IMR-90 (cell line): ENCODE measurements around the gene CHCHD4. TPM values are rescaled to one million over a fixed set of nuclear protein-coding genes. Genes with fewer than 3 reads are reported as not detected.

ENCODE experiments used
- ATAC-seq: fragments of 200-7000 bp; cut with Tn5 transposase; 2 replicates; pipeline ENCODE4 v1.9.1; 2020; ENCODE audit warnings: low read depth, mild to moderate bottlenecking, moderate library complexity
- BruUV-seq: library from RNA; stranded (reverse); fragments of 400-500 nt; replicated peaks from 2 replicates; lab custom pipeline; 2021; lab: Mats Ljungman, UMichigan
- CTCF ChIA-PET: fragments of 300-600 bp; formaldehyde crosslinking; extraction: SDS; loops from one replicate; lab custom pipeline; 2021; ENCODE audit warnings: antibody characterized with exemption; lab: Yijun Ruan, JAX
- POLR2A ChIA-PET: fragments of 300-600 bp; sonication (Branson Sonifier 250); formaldehyde crosslinking; loops from one replicate; lab custom pipeline; 2022; ENCODE audit warnings: antibody characterized with exemption; ENCODE audit not compliant: unreplicated experiment; lab: Charles Lee
- DNase-seq: peaks from one replicate; pipeline ENCODE4 v3.0.0; 2013
- H2AFZ ChIP-seq: replicated peaks from 2 replicates; pipeline ENCODE3; 2013; ENCODE audit warnings: low read length, mild to moderate bottlenecking; ENCODE audit not compliant: poor library complexity
- H2AK5ac ChIP-seq: 2 replicates; pipeline ENCODE4 v1.6.1; 2013; ENCODE audit warnings: low read depth, low read length, inconsistent platforms
- H2AK9ac ChIP-seq: replicated peaks from 2 replicates; pipeline ENCODE3; 2013; ENCODE audit warnings: mild to moderate bottlenecking, low read depth, low read length, moderate library complexity; ENCODE audit not compliant: poor library complexity
- H2BK120ac ChIP-seq: 2 replicates; pipeline ENCODE4 v1.6.1; 2013; ENCODE audit warnings: low read depth, low read length, inconsistent platforms
- H2BK15ac ChIP-seq: 3 replicates; pipeline ENCODE4 v1.6.1; 2013; ENCODE audit warnings: low read depth, low read length, inconsistent platforms
- H2BK20ac ChIP-seq: 2 replicates; pipeline ENCODE4 v1.6.1; 2013; ENCODE audit warnings: low read depth, mild to moderate bottlenecking, inconsistent platforms, low read length, moderate library complexity
- H2BK5ac ChIP-seq: 2 replicates; pipeline ENCODE4 v1.6.1; 2013; ENCODE audit warnings: mild to moderate bottlenecking, low read depth, low read length, inconsistent platforms; ENCODE audit not compliant: poor library complexity, severe bottlenecking
- H3K14ac ChIP-seq: replicated peaks from 2 replicates; pipeline ENCODE4 v1.6.1; 2013; ENCODE audit warnings: low read depth, low read length, inconsistent platforms
- H3K18ac ChIP-seq: 2 replicates; pipeline ENCODE4 v1.6.1; 2013; ENCODE audit warnings: low read depth, low read length, control low read depth
- H3K23ac ChIP-seq: 2 replicates; pipeline ENCODE4 v1.6.1; 2013; ENCODE audit warnings: low read depth, low read length, inconsistent platforms
- H3K27ac ChIP-seq: 2 replicates; pipeline ENCODE4 v1.5.1; 2013; ENCODE audit warnings: mild to moderate bottlenecking, control low read depth, low read length; ENCODE audit not compliant: insufficient read depth
- H3K27me3 ChIP-seq: 2 replicates; pipeline ENCODE4 v1.6.1; 2013; ENCODE audit warnings: low read length; ENCODE audit not compliant: control insufficient read depth, insufficient read depth
- H3K36me3 ChIP-seq: 2 replicates; pipeline ENCODE4 v1.6.1; 2013; ENCODE audit warnings: low read length, mixed read lengths; ENCODE audit not compliant: control insufficient read depth, insufficient read depth
- H3K4ac ChIP-seq: 2 replicates; pipeline ENCODE4 v1.6.1; 2013; ENCODE audit warnings: low read depth, low read length, inconsistent platforms
- H3K4me1 ChIP-seq: 2 replicates; pipeline ENCODE4 v1.6.1; 2013; ENCODE audit warnings: low read length, mixed read lengths; ENCODE audit not compliant: control insufficient read depth, insufficient read depth
- H3K4me2 ChIP-seq: 2 replicates; pipeline ENCODE4 v1.6.1; 2013; ENCODE audit warnings: low read depth, mild to moderate bottlenecking, control low read depth, low read length, moderate library complexity
- H3K4me3 ChIP-seq: 2 replicates; pipeline ENCODE4 v1.5.1; 2013; ENCODE audit warnings: low read depth, mild to moderate bottlenecking, control low read depth, low read length, moderate library complexity; ENCODE audit not compliant: insufficient read depth
- H3K56ac ChIP-seq: 2 replicates; pipeline ENCODE4 v1.6.1; 2013; ENCODE audit warnings: low read length, inconsistent platforms; ENCODE audit not compliant: insufficient read depth; ENCODE audit errors: extremely low read depth
- H3K79me1 ChIP-seq, 2 experiments: 2 replicates each; pipeline ENCODE4 v1.6.1; 2013; ENCODE audit warnings: low read length in 2 of 2, inconsistent platforms in 1 of 2, low read depth in 1 of 2
- H3K9ac ChIP-seq: 2 replicates; pipeline ENCODE4 v1.6.1; 2013; ENCODE audit warnings: low read depth, low read length, control low read depth
- H3K9me1 ChIP-seq: 2 replicates; pipeline ENCODE4 v1.6.1; 2013; ENCODE audit warnings: low read length, inconsistent platforms; ENCODE audit not compliant: insufficient read depth
- H3K9me3 ChIP-seq: 2 replicates; pipeline ENCODE4 v1.6.1; 2013; ENCODE audit warnings: low read length; ENCODE audit not compliant: control insufficient read depth, insufficient read depth
- H4K20me1 ChIP-seq: 2 replicates; pipeline ENCODE4 v1.6.1; 2013; ENCODE audit warnings: low read length, inconsistent platforms; ENCODE audit not compliant: insufficient read depth
- H4K5ac ChIP-seq: 2 replicates; pipeline ENCODE4 v1.6.1; 2013; ENCODE audit warnings: mild to moderate bottlenecking, low read depth, low read length, control low read depth
- H4K8ac ChIP-seq, 2 experiments: 2 replicates each; pipeline ENCODE4 v1.6.1; 2013; ENCODE audit warnings: low read depth in 2 of 2, low read length in 2 of 2, control low read depth in 1 of 2, inconsistent platforms in 1 of 2
- H4K91ac ChIP-seq: 2 replicates; pipeline ENCODE4 v1.6.1; 2013; ENCODE audit warnings: low read depth, low read length, inconsistent platforms; ENCODE audit not compliant: insufficient read depth
- BHLHE40 ChIP-seq: fragments of 150-350 bp; IDR thresholded peaks from 2 replicates; pipeline ENCODE4 v1.6.1; 2016; ENCODE audit warnings: mild to moderate bottlenecking, low read depth, low read length
- CEBPB ChIP-seq: IDR thresholded peaks from 2 replicates; pipeline ENCODE4 v1.6.1; 2012; ENCODE audit warnings: low read depth, low read length, improper control_type of control experiment
- FOS ChIP-seq: fragments of 150-350 bp; IDR thresholded peaks from 2 replicates; pipeline ENCODE4 v1.6.1; 2016; ENCODE audit warnings: low read depth, low read length
- MAFK ChIP-seq: IDR thresholded peaks from 2 replicates; pipeline ENCODE4 v1.6.1; 2012; ENCODE audit warnings: low read depth, low read length, improper control_type of control experiment
- MAZ ChIP-seq: IDR thresholded peaks from 2 replicates; pipeline ENCODE4 v1.6.1; 2012; ENCODE audit warnings: low read depth, mild to moderate bottlenecking, low read length, improper control_type of control experiment, moderate library complexity, borderline replicate concordance
- MXI1 ChIP-seq: IDR thresholded peaks from 2 replicates; pipeline ENCODE4 v1.6.1; 2012; ENCODE audit warnings: low read depth, mild to moderate bottlenecking, low read length, moderate library complexity, borderline replicate concordance
- NFE2L2 ChIP-seq: fragments of 150-350 bp; IDR thresholded peaks from 2 replicates; pipeline ENCODE4 v1.6.1; 2016; ENCODE audit warnings: low read depth, mild to moderate bottlenecking, low read length
- POLR2A ChIP-seq: IDR thresholded peaks from 2 replicates; pipeline ENCODE4 v1.6.1; 2012; ENCODE audit warnings: mild to moderate bottlenecking, low read depth, low read length
- RAD21 ChIP-seq: IDR thresholded peaks from 2 replicates; pipeline ENCODE4 v1.6.1; 2012; ENCODE audit warnings: low read length, improper control_type of control experiment
- RFX5 ChIP-seq: IDR thresholded peaks from 2 replicates; pipeline ENCODE4 v1.8.0; 2012; ENCODE audit warnings: low read depth, mild to moderate bottlenecking, low read length, moderate library complexity
- SMC3 ChIP-seq: fragments of 150-350 bp; IDR thresholded peaks from 2 replicates; pipeline ENCODE4 v1.6.1; 2016; ENCODE audit warnings: low read depth, mild to moderate bottlenecking, antibody characterized with exemption, low read length, moderate library complexity
- USF2 ChIP-seq: fragments of 150-350 bp; IDR thresholded peaks from 2 replicates; pipeline ENCODE4 v1.6.1; 2017; ENCODE audit warnings: mild to moderate bottlenecking, antibody characterized with exemption, low read length, low read depth
- WGBS, 2 experiments: methylation state at CpG; one replicate each; pipeline versions ENCODE4 v1.1.5 to v1.1.7; 2013; ENCODE audit warnings: missing lambda C conversion rate in 2 of 2; ENCODE audit not compliant: insufficient read length in 1 of 2; ENCODE audit errors: extremely low coverage in 2 of 2; 5-methylcytosine and 5-hydroxymethylcytosine counted together
- dilution Hi-C: fragments of 300-500 bp; cut with HindIII; formaldehyde crosslinking; loops from one replicate; pipeline ENCODE4 v1.14.3; 2018; ENCODE audit warnings: low sequenced_read_pairs; ENCODE audit not compliant: unreplicated experiment
- in situ Hi-C: fragments of 300-500 bp; cut with MboI; formaldehyde crosslinking; loops from 3 replicates; pipeline ENCODE4 v1.14.3; 2019; ENCODE audit warnings: low sequenced_read_pairs, inconsistent platforms, mixed read lengths
- intact Hi-C: fragments of 100-400 bp; cut with micrococcal nuclease; formaldehyde crosslinking; loops from 2 replicates; pipeline ENCODE4 v1.10.0; 2022
- polyA plus RNA-seq, 3 experiments: library from polyadenylated mRNA; depleted of rRNA; stranded (reverse); fragments of >200 nt; gene quantifications; 2 replicates each; pipeline ENCODE4 v1.2.3, GENCODE V29; 2012; ENCODE audit warnings: low replicate concordance in 1 of 3
- total RNA-seq: library from RNA; depleted of rRNA; stranded (reverse); fragments of >200 nt; gene quantifications from 2 replicates; pipeline ENCODE4 v1.2.3, GENCODE V29; 2012
- TF ChIP-seq, protein P1 (sequence below): conservative IDR thresholded peaks from 2 replicates; pipeline ENCODE4 v1.5.1; 2012; ENCODE audit warnings: mild to moderate bottlenecking, low read depth, low read length, improper control_type of control experiment

CHCHD4 gene
- total and polyA plus RNA-seq, 2 of the 4 experiments (the other 2 are of a cell fraction), result 9.0 to 9.8 TPM

- TF ChIP-seq, protein P1, sequence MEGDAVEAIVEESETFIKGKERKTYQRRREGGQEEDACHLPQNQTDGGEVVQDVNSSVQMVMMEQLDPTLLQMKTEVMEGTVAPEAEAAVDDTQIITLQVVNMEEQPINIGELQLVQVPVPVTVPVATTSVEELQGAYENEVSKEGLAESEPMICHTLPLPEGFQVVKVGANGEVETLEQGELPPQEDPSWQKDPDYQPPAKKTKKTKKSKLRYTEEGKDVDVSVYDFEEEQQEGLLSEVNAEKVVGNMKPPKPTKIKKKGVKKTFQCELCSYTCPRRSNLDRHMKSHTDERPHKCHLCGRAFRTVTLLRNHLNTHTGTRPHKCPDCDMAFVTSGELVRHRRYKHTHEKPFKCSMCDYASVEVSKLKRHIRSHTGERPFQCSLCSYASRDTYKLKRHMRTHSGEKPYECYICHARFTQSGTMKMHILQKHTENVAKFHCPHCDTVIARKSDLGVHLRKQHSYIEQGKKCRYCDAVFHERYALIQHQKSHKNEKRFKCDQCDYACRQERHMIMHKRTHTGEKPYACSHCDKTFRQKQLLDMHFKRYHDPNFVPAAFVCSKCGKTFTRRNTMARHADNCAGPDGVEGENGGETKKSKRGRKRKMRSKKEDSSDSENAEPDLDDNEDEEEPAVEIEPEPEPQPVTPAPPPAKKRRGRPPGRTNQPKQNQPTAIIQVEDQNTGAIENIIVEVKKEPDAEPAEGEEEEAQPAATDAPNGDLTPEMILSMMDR, result no peak
- no peak for TF ChIP-seq CEBPB
- no peak for TF ChIP-seq MXI1
- no peak for TF ChIP-seq BHLHE40
- no peak for TF ChIP-seq RAD21
- TF ChIP-seq USF2, result no peak
- TF ChIP-seq POLR2A, result no peak
- TF ChIP-seq MAZ, result no peak
- TF ChIP-seq SMC3, result no peak
- TF ChIP-seq MAFK, result no peak
- TF ChIP-seq NFE2L2, result no peak
- TF ChIP-seq RFX5, result no peak
- TF ChIP-seq FOS, result no peak
- peaks cover 64% of the 10 kb centered on the region for H3K36me3 ChIP-seq
- ATAC-seq (no peak), DNase-seq (no peak)
- no peaks in the 10 kb centered on the region for H3K4me1 ChIP-seq
- no peak overlapping the region for H3K4me2 ChIP-seq
- H4K91ac ChIP-seq, result no peak overlapping the region
- H2AK5ac ChIP-seq, result no peak overlapping the region
- H2BK20ac ChIP-seq, result no peak overlapping the region
- peaks cover 19 to 32% of the 10 kb centered on the region in 2 experiments for H3K79me1 ChIP-seq
- no peaks in the 10 kb centered on the region; the same call in 1 of the 2 replicates for H3K9me1 ChIP-seq
- H3K9me3 ChIP-seq, result no peaks in the 10 kb centered on the region
- in situ Hi-C loops, result no loop called here
- no peak overlapping the region for H2BK5ac ChIP-seq
- WGBS, 2 experiments, result no CpG with 5 or more reads among the region's 4 CpGs
- H3K23ac ChIP-seq, result no peak overlapping the region
- intact Hi-C loops, result no loop called here
- no peak overlapping the region for H3K9ac ChIP-seq
- H3K27me3 ChIP-seq, result no peaks in the 10 kb centered on the region
- no peaks in the 10 kb centered on the region for H4K20me1 ChIP-seq
- dilution Hi-C loops, result no loop called here
- no peak overlapping the region for H3K4me3 ChIP-seq
- H4K8ac ChIP-seq, result no peak overlapping the region
- H3K18ac ChIP-seq, result no peak overlapping the region
- H3K27ac ChIP-seq, result no peak overlapping the region
- H3K14ac ChIP-seq, result no peak overlapping the region
- no peak overlapping the region for H3K56ac ChIP-seq
- H2BK120ac ChIP-seq, result no peak overlapping the region
- H3K4ac ChIP-seq, result no peak overlapping the region
- BruUV-seq, result no TSS peak
- no peak overlapping the region for H2BK15ac ChIP-seq
- no peak overlapping the region for H4K5ac ChIP-seq
- H2AFZ ChIP-seq, result no peak overlapping the region
- no peak overlapping the region for H2AK9ac ChIP-seq
- POLR2A ChIA-PET, result interaction anchor here (1.2 kb wide), 1 partner anchor 26 kb away, joined by 3 read pairs; the partner anchor contains the start of gene LSM3
- CTCF ChIA-PET, result no interaction called here
Measured at GRCh38 chr3:14152963-14153355, 28.3 kb upstream of the CHCHD4 start.
